ENCODE data around the gene PLB1. TPM values are rescaled to one million over a fixed set of nuclear protein-coding genes. Genes with fewer than 3 reads are reported as not detected.

PLB1 gene
- total and polyA plus RNA-seq, 9 of the 15 experiments (the other 6 are each of a cell fraction or from before 2014, with no cell fraction given) = 0.01 to 0.09 (median 0.07) TPM; not detected in 2

GRCh38 chr2:28522481-28522880 lies 26.6 kb downstream of the PLB1 start:
- WGBS (ENCODE audit: insufficient coverage, low coverage, missing lambda C conversion rate) = 13% methylated on average over 11 of the region's 11 CpGs
- Histone ChIP-seq H3K79me2 (ENCODE audit: control insufficient read depth, insufficient read depth, low read length) (no peaks in the 10 kb centered on the region), H3K27me3 (ENCODE audit: control insufficient read depth in 2 of 2, insufficient read depth in 2 of 2, low read length in 2 of 2) (peaks cover 17 to 57% of the 10 kb centered on the region in 2 experiments; a peak in 4 of 5 replicates), H4K20me1 (replicated peaks; ENCODE audit: control insufficient read depth, insufficient read depth, low read length) (peaks cover 12% of the 10 kb centered on the region; the same call in 1 of the 2 replicates), H2AFZ (ENCODE audit: low read depth, low read length) (no peak overlapping the region), H3K4me1 (replicated peaks in 1 of 2; ENCODE audit: control insufficient read depth in 2 of 2, insufficient read depth in 2 of 2, low read length in 2 of 2) (peaks cover 8% of the 10 kb centered on the region in 2 experiments), H3K9me3 (replicated peaks; ENCODE audit: control insufficient read depth, insufficient read depth, low read depth, low read length) (no peaks in the 10 kb centered on the region), H3K4me2 (ENCODE audit: insufficient read depth, low read length) (no peak overlapping the region), H3K27ac (ENCODE audit: extremely low read depth, low read depth, low read length) (no peak overlapping the region), H3K36me3 (ENCODE audit: control insufficient read depth, insufficient read depth, low read length) (no peaks in the 10 kb centered on the region), H3K9ac (ENCODE audit: insufficient read depth in 1 of 2, low read depth in 2 of 2, low read length in 2 of 2) (no peak overlapping the region), H3K9me1 (ENCODE audit: control insufficient read depth, insufficient read depth, low read length) (no peaks in the 10 kb centered on the region), H3K4me3 (no peak overlapping the region)
- BruUV-seq (replicated peaks) = no TSS peak
- no peak for TF ChIP-seq ZNF311 (CRISPR knock-in tag; IDR thresholded peaks at IDR 0.05)
- no peak for TF ChIP-seq HNRNPK (IDR thresholded peaks at IDR 0.05; ENCODE audit: low read depth, low read length, poor library complexity, severe bottlenecking)
- TF ChIP-seq PBX2 (CRISPR knock-in tag; IDR thresholded peaks at IDR 0.05; ENCODE audit: low read depth) = no peak
- TF ChIP-seq PBX2 (tag; conservative IDR thresholded peaks at IDR 0.05; ENCODE audit: low read depth) = peak; percentile 83
- TF ChIP-seq RNF2 (IDR thresholded peaks at IDR 0.05) = no peak
- TF ChIP-seq, protein P1, sequence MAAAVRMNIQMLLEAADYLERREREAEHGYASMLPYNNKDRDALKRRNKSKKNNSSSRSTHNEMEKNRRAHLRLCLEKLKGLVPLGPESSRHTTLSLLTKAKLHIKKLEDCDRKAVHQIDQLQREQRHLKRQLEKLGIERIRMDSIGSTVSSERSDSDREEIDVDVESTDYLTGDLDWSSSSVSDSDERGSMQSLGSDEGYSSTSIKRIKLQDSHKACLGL (CRISPR knock-in tag; IDR thresholded peaks at IDR 0.05; ENCODE audit: borderline replicate concordance, poor library complexity, severe bottlenecking) = no peak
- peak; percentile 42 for TF ChIP-seq MEIS2 (IDR thresholded peaks at IDR 0.05; ENCODE audit: partially characterized antibody)
- TF ChIP-seq MXI1 (IDR thresholded peaks at IDR 0.05; ENCODE audit: low read depth, low read length) = no peak
- TF ChIP-seq PKNOX1 (IDR thresholded peaks at IDR 0.05) = peak; percentile 33; the same call in 1 of the 2 replicates
- no peak for TF ChIP-seq RCOR1 (IDR thresholded peaks at IDR 0.05; ENCODE audit: borderline replicate concordance in 1 of 2, low read depth in 2 of 2, low read length in 2 of 2)
- intact Hi-C loops (cut with micrococcal nuclease) = no loop called here
- no peak for DNase-seq (ENCODE audit: extremely low read depth in 1 of 4, low spot score in 3 of 4)
- ChIA-PET CTCF (ENCODE audit: low intra/inter-chr PET ratio) (no interaction called here), POLR2A (no interaction called here)
- in situ Hi-C loops (cut with MboI) = no loop called here
- no peak for ATAC-seq
- no peak for FAIRE-seq

Measured in K562 (cell line).